ENCODE data around the gene CYGB. TPM values are rescaled to one million over a fixed set of nuclear protein-coding genes. Genes with fewer than 3 reads are reported as not detected.

CYGB gene
- total RNA-seq, 1 experiment from 2014 or later, result 0.56 TPM

- TF ChIP-seq CTCF (conservative IDR thresholded peaks at IDR 0.05; ENCODE audit: low read depth, low read length), result no peak
- no peak for TF ChIP-seq EZH2 (IDR thresholded peaks at IDR 0.05; ENCODE audit: borderline replicate concordance, low read depth, low read length, poor library complexity, severe bottlenecking)
- intact Hi-C loops (cut with micrococcal nuclease; ENCODE audit: unreplicated experiment), result no loop called here
- DNase-seq (ENCODE audit: low spot score), result no peak
- CTCF ChIA-PET, result no interaction called here
- H3K4me1 ChIP-seq (ENCODE audit: insufficient read depth, low read length, poor library complexity, severe bottlenecking), result peaks cover 30% of the 10 kb centered on the region
- H3K27me3 ChIP-seq (replicated peaks; ENCODE audit: insufficient read depth, low read depth, low read length, poor library complexity), result no peaks in the 10 kb centered on the region
- H3K27ac ChIP-seq (ENCODE audit: low read depth, low read length, poor library complexity, severe bottlenecking), result no peak overlapping the region
- H3K9me3 ChIP-seq (ENCODE audit: low read depth, low read length, poor library complexity, severe bottlenecking), result no peaks in the 10 kb centered on the region
- H3K36me3 ChIP-seq (ENCODE audit: insufficient read depth, low read length, poor library complexity, severe bottlenecking), result no peaks in the 10 kb centered on the region
- H3K4me3 ChIP-seq (ENCODE audit: low read depth, low read length, poor library complexity, severe bottlenecking), result no peak overlapping the region
- POLR2A ChIA-PET (ENCODE audit: low non-redundant PET), result interaction anchor here (0.7 kb wide), 1 partner anchor 165 kb away, joined by 3 read pairs; no protein-coding TSS in a partner anchor
- no TSS peak for BruUV-seq (replicated peaks)
Observed at GRCh38 chr17:76548378-76549214, 11.1 kb upstream of the CYGB start.

- Histone ChIP-seq H3K27ac (ENCODE audit: low read depth, low read length, poor library complexity, severe bottlenecking) (no peak overlapping the region), H3K27me3 (replicated peaks; ENCODE audit: insufficient read depth, low read depth, low read length, poor library complexity) (no peaks in the 10 kb centered on the region), H3K4me1 (ENCODE audit: insufficient read depth, low read length, poor library complexity, severe bottlenecking) (peaks cover 34% of the 10 kb centered on the region), H3K36me3 (ENCODE audit: insufficient read depth, low read length, poor library complexity, severe bottlenecking) (no peaks in the 10 kb centered on the region), H3K9me3 (ENCODE audit: low read depth, low read length, poor library complexity, severe bottlenecking) (no peaks in the 10 kb centered on the region), H3K4me3 (ENCODE audit: low read depth, low read length, poor library complexity, severe bottlenecking) (no peak overlapping the region)
- BruUV-seq (replicated peaks), result no TSS peak
- CTCF ChIA-PET, result no interaction called here
- POLR2A ChIA-PET (ENCODE audit: low non-redundant PET), result no interaction called here
- no peak for DNase-seq (ENCODE audit: low spot score)
- intact Hi-C loops (cut with micrococcal nuclease; ENCODE audit: unreplicated experiment), result loop anchor here (1.0 to 2.0 kb wide), 2 partner anchors 25 to 81 kb away; no protein-coding TSS in a partner anchor
- no peak; the same call in 1 of the 2 replicates for TF ChIP-seq CTCF (conservative IDR thresholded peaks at IDR 0.05; ENCODE audit: low read depth, low read length)
Observed at GRCh38 chr17:76547642-76548202, 10.2 kb upstream of the CYGB start.

DNA sequence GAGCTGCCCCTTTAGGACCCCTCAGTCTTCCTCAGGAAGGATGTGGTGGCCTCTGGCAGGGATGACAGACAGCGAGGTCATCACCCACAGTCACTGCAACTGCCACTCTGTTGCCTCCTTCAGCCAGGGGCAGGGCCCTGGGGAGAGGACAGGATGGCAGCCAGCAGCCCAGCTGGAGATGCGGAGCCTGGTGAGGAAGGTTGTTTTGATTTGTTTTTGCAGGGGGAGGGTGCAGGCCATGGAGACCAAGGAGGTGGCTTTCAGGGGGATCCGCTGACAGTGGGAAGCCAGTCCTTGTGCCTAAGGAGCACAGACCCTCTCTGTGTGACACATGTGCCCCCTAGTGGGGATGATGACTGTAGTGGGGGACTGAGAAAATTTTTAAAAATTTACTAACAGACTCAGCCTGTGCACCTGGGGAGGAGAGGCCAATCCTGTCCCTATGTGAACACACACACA lies 9.7 kb upstream of the CYGB start:
- Histone ChIP-seq H3K4me3 (ENCODE audit: low read depth, low read length, poor library complexity, severe bottlenecking) (no peak overlapping the region), H3K27ac (ENCODE audit: low read depth, low read length, poor library complexity, severe bottlenecking) (peak overlapping the region; percentile 54), H3K9me3 (ENCODE audit: low read depth, low read length, poor library complexity, severe bottlenecking) (no peaks in the 10 kb centered on the region), H3K4me1 (ENCODE audit: insufficient read depth, low read length, poor library complexity, severe bottlenecking) (peaks cover 34% of the 10 kb centered on the region), H3K27me3 (replicated peaks; ENCODE audit: insufficient read depth, low read depth, low read length, poor library complexity) (no peaks in the 10 kb centered on the region), H3K36me3 (ENCODE audit: insufficient read depth, low read length, poor library complexity, severe bottlenecking) (no peaks in the 10 kb centered on the region)
- DNase-seq (ENCODE audit: low spot score), result peak; percentile 91
- CTCF ChIA-PET, result interaction anchor here (0.6 to 2.3 kb wide), 4 partner anchors 23 to 80 kb away, joined by 4 to 12 read pairs (median 4); partner anchors contain the start of gene AANAT
- POLR2A ChIA-PET (ENCODE audit: low non-redundant PET), result interaction anchor here (0.6 kb wide), 1 partner anchor 368 kb away, joined by 6 read pairs; no protein-coding TSS in a partner anchor
- TF ChIP-seq CTCF (conservative IDR thresholded peaks at IDR 0.05; ENCODE audit: low read depth, low read length) (peak; percentile 84), EZH2 (IDR thresholded peaks at IDR 0.05; ENCODE audit: borderline replicate concordance, low read depth, low read length, poor library complexity, severe bottlenecking) (no peak)
- no TSS peak for BruUV-seq (replicated peaks)
- intact Hi-C loops (cut with micrococcal nuclease; ENCODE audit: unreplicated experiment), result loop anchor here (1.0 to 2.0 kb wide), 2 partner anchors 24 to 81 kb away; no protein-coding TSS in a partner anchor

Measured in A673 (cell line).